NCI-H128 (cell line): ENCODE data around the gene COX6A2.
A peak's percentile ranks its signal among the peaks of the same experiment; 100 is the strongest.

ENCODE experiments used
- DNase-seq: peaks from one replicate; lab custom pipeline; 2025; ENCODE audit not compliant: unreplicated experiment; lab: John Stamatoyannopoulos, UW

COX6A2 gene

DNA sequence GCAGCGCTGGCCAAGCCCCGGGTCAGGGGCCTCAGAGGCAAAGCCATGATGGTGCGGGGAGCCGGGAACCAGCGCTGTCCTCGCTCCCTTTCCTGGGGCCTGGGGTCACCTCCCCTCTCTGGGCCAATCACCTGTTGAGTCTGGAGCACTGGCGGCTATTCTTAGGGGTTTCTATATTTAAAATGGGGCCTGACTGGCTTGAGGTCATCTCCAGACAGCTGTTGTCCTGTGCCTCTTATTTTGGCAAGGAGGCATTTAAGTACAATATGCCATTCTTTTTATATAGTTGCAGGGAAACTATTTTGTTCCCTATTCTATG is at the start of gene COX6A2:
Gene COX6A2 (minus strand): TSS at position 82 of the 319 bp plus-strand sequence. CDS start 35 bp downstream, at position 47.
- no peak for DNase-seq

DNA sequence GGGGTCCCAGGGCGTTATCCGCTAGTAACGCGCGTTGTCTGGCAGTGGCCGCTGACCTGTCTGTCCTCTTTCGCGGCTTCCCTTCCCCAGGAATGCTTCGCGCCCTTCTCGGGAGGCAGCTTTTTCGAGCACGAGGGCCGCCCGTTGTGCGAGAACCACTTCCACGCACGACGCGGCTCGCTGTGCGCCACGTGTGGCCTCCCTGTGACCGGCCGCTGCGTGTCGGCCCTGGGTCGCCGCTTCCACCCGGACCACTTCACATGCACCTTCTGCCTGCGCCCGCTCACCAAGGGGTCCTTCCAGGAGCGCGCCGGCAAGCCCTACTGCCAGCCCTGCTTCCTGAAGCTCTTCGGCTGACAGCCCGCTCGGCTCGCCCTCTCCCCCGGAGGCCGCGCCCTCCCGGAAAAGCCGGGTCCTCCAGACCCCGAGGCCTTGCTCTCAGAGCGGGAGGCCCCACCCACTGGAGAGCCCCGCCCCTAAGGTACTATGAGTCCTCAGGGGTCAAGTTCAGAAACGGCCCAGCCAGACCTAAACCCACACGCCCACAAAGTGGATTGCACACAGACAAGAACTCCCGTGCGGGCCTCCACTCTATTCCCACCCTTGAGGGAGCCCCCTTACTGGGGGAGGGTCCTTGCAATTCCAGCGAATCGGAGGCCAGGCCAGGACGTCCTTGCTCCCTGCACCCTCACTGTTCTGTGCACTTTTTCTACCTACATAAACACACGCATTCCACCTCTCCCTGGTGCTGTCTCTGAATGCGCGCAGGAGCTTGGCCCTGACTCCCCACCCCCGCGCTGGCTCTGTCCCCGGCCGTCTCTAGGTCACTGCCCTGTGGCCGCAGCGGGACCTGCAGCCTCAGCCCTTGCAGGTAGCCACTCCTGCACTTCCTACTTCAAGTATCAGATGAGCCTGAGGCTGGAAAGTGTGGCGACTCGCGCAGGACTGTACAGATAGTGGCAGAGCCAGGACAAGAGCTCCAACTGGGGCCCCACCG is 49.4 kb upstream of the COX6A2 start:
- DNase-seq = no peak

GRCh38 chr16:31476303-31477219 is 48.4 kb upstream of the COX6A2 start:
- DNase-seq = no peak

DNA sequence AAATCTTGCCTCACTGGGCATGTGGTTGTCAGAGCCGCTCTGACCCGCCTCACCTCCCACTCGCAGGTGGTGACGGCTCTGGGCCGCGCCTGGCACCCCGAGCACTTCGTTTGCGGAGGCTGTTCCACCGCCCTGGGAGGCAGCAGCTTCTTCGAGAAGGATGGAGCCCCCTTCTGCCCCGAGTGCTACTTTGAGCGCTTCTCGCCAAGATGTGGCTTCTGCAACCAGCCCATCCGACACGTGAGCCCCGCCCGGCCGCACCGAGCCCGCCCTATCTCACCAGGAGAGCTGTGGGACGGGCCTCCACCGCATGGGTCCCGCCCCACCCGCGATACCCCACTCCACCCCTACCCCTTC is 47.8 kb upstream of the COX6A2 start:
- no peak for DNase-seq

GRCh38 chr16:31474773-31475738 is 46.9 kb upstream of the COX6A2 start:
- DNase-seq = no peak

DNA sequence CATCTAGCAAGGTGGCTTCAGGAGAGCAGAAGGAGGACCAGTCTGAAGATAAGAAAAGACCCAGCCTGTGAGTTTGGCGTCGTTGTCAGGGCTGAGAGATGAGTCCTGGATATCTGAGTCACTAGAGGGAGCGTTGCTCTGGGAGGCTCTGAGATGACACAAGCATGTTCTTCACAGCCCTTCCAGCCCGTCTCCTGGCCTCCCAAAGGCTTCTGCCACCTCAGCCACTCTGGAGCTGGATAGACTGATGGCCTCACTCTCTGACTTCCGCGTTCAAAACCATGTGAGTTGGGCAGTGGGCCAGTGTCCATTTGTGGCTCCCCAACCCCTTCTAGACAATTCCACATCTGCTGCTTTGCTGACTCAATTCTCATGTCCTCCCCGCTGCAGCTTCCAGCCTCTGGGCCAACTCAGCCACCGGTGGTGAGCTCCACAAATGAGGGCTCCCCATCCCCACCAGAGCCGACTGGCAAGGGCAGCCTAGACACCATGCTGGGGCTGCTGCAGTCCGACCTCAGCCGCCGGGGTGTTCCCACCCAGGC is 46.1 kb upstream of the COX6A2 start:
- DNase-seq = no peak

DNA sequence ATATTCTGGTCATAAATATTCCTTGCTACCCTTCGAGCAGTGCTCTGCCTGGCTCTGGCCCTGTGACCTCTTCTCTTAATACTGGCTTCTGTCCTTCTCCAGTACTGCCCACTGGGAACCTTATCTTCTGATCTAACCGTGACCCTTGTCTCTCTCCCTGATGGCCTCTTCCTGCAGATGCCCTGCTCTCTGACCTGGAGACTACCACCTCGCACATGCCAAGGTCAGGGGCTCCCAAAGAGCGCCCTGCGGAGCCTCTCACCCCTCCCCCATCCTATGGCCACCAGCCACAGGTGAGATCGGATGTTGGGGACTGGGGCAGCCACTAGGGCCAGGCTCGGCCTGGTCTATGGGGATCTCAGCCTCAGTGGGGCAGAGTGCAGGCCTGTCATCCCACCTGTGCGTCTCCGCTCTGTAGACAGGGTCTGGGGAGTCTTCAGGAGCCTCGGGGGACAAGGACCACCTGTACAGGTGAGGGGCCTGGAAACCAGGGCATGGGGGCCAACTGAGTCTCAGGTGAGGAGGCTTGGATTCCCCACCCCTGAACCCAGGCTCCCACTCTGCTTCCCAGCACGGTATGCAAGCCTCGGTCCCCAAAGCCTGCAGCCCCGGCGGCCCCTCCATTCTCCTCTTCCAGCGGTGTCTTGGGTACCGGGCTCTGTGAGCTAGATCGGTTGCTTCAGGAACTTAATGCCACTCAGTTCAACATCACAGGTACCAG is 45.3 kb upstream of the COX6A2 start:
- DNase-seq = no peak

DNA sequence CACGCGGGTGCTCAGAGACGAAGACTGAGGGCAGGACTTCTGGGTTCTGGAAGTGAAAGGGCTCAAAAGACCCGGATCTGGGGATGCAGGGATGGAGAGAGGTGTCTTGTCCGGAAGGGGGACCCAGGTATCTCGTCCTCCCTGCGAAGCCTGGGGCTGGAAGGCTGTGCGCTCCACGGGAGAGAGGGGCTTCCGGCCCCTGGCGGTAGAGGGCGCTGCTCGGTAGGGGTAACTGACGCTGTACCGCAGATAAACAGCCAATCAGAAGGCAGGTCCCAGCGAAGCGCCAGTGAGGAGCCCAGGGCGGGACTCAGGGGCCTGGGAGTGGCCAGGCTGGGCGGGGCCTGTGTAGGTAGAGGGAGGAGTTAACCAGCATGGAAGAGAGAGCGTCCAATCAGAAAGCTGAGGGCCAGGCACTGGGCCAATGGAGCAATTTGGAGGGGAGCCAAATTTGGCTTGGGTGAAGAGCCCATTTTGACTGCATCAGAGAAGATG is 44.6 kb upstream of the COX6A2 start:
- DNase-seq = peak; percentile 73

DNA sequence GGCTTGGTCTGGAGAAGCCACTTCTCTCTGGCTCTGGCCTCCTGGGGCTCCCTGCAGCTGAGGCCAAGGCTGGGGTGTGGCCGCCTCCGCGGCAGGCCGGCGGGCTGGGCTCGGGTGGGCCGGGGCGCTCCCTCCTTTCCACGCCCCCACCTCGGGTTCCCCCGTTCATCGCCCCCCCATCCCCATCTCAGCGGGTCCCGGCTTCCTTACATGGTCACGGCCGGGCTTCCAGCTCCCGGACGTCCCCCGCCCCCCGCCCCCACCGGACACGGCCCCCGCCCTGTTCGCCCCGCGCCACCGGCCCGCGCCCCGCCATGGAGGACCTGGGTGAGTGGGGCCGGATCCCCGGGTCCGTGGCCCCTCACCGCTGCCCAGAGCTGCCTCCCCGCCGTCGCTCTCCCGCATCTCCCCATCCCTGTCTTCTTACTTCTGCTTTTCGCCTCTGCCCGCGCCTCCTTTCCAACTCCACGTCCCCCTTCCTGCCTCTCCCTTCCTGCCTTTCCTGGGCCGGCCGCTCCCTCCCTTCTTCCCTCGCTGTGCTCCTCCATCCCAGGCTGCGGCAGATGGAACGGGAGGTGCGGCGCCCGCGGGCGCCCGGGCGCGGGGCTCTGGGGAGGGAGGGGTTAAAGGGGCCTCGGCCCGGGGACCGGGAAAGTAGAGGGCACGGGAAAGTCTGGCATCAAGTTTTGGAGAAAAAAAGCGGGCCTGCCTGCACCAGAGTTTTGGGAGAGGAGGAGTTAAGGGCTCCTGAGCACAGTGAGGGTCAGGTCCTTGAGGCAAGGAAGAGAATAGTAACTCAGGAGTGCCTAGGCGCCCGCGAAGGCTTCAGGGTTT is 43.9 kb upstream of the COX6A2 start, which contains the start of gene TGFB1I1:
Gene TGFB1I1 (plus strand): TSS at position 278 of the 834 bp plus-strand sequence. CDS start 37 bp downstream, at position 315.
- DNase-seq = no peak

GRCh38 chr16:31471241-31471874 is 43.2 kb upstream of the COX6A2 start:
- DNase-seq = no peak

DNA sequence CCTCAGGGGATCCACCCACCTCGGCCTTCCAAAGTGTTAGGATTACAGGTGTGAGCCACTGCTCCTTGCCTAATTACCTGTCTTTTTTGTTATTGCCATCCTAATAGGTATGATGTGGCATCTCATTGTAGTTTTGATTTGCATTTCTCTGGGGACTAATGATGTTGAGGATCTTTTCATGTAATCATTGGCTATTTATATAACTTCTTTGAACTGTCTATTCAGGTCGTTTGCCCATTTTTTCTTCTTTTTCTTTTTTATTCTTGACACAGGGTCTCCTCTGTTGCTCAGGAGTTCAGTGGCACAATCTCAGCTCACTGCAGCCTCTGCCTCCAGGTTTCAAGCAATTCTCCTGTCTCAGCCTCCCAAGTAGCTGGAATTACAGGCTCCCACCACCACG is 42.5 kb upstream of the COX6A2 start:
- no peak for DNase-seq

DNA sequence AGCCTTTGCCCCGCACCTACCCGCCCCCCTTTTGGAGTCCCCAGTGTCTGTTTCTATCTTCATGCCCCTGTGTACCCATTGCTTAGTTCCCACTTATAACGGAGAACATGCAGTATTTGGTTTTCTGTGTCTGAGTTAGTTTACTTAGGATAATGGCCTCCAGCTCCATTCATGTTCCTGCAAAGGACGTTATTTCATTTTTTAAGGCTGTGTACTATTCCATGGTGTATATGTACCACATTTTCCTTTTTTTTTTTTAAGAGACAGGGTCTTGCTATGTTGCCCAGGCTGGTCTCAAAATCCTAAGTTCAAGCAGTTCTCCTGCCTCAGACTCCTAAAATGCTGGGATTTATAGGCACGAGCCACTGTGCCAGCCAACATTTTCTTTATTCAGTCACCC is 39.7 kb upstream of the COX6A2 start:
- DNase-seq = no peak

DNA sequence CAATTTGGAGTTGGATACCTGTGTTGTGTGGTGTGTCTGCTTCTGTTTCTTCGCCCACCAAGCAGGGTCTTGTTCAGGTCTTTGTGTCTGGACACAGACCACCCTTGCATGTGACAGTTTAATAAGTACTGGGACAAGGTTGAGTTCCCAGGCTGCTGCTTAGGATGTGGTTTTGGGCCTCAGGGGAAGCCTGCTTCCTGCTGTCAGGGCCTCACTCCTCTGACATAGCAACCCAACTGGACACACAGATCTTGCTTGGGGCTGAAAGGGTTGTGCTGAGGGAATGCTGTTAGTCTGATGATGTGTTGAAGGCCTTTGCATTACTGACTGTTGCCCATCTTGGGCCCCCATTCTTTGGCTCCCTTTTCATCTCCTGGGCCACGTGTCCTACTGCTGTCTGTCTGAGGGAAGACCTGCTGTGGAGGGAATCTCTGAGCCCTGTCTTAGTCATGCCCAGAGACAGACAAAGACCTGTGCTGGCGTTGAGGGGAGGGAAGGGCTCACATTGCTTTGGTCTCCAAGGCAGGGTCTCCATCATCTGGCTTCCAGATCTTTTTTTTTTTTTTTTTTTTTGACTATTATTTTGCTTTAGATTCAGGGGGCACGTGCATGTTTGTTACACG is 39.1 kb upstream of the COX6A2 start:
- DNase-seq = no peak

GRCh38 chr16:31466381-31466841 is 38.3 kb upstream of the COX6A2 start:
- no peak for DNase-seq

DNA sequence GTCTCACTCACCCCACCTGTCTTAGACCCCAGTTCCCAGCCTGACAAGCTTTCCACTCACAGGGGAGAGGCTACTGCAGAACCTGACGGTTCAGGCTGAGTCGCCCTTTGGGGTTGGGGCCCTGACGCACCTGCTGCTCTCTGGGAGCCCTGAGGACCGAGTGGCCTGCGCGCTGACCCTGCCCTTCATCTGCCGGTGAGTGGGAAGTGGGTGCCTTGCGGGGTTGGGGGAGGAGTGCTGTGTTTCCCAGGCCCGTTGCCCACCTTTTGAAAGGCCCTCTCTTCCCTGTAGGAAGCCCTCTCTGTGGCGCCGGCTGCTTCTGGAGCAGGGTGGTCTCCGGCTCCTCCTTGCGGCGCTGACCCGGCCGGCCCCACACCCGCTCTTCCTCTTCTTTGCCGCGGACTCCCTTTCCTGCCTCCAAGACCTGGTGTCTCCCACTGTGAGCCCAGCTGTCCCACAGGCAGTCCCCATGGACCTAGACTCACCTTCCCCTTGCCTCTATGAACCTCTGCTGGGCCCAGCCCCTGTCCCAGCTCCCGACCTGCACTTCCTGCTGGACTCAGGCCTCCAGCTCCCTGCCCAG is 37.7 kb upstream of the COX6A2 start:
- no peak for DNase-seq

GRCh38 chr16:31464781-31465260 is 36.7 kb upstream of the COX6A2 start:
- DNase-seq = no peak

GRCh38 chr16:31464348-31464769 is 36.2 kb upstream of the COX6A2 start:
- no peak for DNase-seq
